Endometrial microvascular endothelial cells (primary cell): Measurements from ENCODE around the gene MAML2. TPM values are rescaled to one million over a fixed set of nuclear protein-coding genes. Genes with fewer than 3 reads are reported as not detected.

Experiments used
- in situ Hi-C: cut with HindIII; loops from 2 replicates; pipeline ENCODE4 v1.10.0; 2017; ENCODE audit warnings: low sequenced_read_pairs, low pct_unique_long_range_greater_than_20kb; ENCODE audit errors: inconsistent ontology term
- total RNA-seq: library from RNA; depleted of rRNA; stranded (reverse); fragments of >200 nt; gene quantifications from one replicate; pipeline ENCODE4 v1.2.3, GENCODE V29; 2015; ENCODE audit errors: inconsistent ontology term

MAML2 gene
- total RNA-seq, 1 donor from 2014 or later = 4.0 TPM

DNA sequence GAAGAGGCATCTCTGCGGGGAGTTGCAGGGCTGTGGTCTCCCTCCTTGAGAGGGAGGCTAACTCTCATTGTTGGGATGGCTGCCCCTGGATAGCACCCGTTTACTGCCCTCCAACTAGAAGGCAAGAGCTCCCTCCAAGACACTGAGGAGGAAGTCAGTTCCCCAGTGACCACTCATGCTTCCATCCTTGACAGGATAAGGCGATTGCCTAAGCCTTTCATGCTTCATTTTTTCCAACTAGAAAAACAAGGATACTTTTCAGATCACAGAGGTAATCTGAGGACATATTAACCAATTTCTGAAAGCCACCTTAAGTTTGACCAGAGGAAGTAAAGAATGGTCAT, 186.6 kb downstream of the MAML2 start:
- in situ Hi-C loops = no loop called here

- in situ Hi-C loops = no loop called here
Observed at GRCh38 chr11:96155627-96156378, 187.2 kb downstream of the MAML2 start.

- in situ Hi-C loops = no loop called here
Observed at GRCh38 chr11:96154802-96155520, 188.0 kb downstream of the MAML2 start.

GRCh38 chr11:96152623-96153022, 190.4 kb downstream of the MAML2 start:
- in situ Hi-C loops = no loop called here

- in situ Hi-C loops = no loop called here
Observed at GRCh38 chr11:96151501-96151900, 191.5 kb downstream of the MAML2 start.

- in situ Hi-C loops = no loop called here
Observed at GRCh38 chr11:96150609-96151008, 192.4 kb downstream of the MAML2 start.

GRCh38 chr11:96149743-96150555, 193.0 kb downstream of the MAML2 start:
- in situ Hi-C loops = no loop called here

- in situ Hi-C loops = no loop called here
Observed at GRCh38 chr11:96147906-96148486, 195.0 kb downstream of the MAML2 start.

DNA sequence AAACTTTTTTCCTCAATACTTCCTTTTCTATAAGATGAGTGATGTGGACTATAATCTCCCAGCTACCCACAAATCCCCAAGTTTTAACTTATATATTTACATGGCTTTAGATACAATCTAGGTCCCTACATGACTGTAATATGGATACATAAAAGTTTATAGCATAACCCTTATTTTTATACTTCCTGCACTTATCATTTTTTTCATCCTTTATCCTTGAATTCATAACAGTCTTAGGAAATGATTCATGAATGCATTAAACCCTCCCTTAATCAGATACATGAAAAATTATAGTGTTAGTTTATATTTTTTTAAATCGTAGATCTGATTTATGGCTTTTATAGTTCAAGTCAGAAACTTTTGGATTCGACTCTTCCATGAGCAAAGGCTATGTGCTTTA, 195.8 kb downstream of the MAML2 start:
- in situ Hi-C loops = no loop called here

- in situ Hi-C loops = no loop called here
Observed at GRCh38 chr11:96146765-96147164, 196.2 kb downstream of the MAML2 start.

DNA sequence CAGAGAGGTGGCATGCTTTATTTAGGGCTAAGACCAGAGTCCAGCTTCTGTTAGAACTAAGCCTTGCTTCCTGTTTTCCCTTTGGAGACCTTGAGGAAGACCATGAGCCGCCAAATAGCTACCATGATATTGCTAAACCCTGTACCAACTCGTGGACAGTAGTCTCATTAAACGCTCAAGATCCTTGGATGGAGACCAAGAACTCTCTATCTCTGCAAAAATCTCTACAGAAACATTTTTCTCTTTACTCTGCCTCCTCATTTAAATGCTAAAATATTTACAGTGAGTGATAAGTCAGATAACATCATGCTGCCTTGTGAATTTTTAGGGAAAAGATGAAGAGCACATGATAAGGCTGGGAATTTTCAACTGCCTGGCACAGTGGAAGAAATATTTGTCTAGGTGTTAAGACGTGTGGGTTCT, 197.8 kb downstream of the MAML2 start:
- in situ Hi-C loops = no loop called here

- in situ Hi-C loops = no loop called here
Observed at GRCh38 chr11:96144553-96144952, 198.4 kb downstream of the MAML2 start.

- in situ Hi-C loops = no loop called here
Observed at GRCh38 chr11:96143041-96143521, 199.9 kb downstream of the MAML2 start.

DNA sequence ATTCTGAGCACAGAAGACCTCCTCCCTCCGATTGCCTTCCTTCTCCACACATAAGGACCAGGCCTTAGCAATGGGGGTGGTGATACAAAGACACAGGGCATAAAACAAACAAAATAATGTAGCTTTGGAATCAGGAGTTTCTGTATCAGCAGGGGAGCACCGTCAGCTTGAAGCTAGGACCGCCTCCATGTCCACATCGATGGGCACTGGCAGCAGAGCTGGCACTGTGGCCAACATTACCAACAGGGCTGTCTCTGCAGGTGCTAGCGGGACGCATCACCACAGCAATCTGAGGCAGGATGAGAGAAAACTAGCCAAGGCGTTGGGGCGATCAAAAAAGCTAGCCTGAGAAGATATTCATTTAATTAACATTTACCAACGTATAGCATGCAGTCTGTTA, 201.4 kb downstream of the MAML2 start:
- in situ Hi-C loops = no loop called here

DNA sequence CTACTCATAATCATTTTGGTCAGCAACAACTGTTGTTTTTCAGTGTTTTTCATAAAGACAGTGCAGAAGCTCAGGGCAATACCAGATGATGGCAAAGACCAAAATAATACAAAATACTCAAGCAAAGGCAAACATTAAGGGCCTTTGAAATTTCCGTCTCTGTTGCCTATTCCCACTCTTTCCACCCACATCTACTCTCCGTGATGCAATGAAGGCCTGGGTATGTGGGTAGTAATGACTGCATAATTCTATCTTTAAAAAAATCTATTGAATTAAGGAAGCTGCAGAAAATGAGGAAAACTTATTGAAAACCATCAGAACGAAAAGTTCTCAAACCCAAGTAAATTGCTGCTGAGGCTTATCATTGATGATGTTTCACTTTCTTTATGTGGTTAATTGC, 203.3 kb downstream of the MAML2 start:
- in situ Hi-C loops = no loop called here

DNA sequence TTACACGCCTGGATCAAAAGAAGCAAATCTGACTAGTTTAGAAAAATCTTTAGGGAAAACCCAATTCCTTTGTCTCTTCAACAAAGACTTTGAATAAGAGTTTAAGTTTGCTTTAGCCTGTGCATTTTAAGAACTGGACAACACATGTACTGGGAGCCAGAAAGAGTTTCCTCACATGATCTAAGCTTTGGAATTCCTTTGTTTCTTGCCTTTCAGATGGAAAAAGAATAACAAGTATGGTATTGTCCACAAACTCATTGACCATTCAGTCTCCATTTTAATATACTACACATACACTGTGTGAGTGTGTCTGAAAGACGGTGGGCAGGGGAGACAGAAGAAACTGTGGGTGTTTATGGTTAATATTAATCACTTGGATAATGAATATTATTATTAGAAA, 205.6 kb downstream of the MAML2 start:
- in situ Hi-C loops = no loop called here

DNA sequence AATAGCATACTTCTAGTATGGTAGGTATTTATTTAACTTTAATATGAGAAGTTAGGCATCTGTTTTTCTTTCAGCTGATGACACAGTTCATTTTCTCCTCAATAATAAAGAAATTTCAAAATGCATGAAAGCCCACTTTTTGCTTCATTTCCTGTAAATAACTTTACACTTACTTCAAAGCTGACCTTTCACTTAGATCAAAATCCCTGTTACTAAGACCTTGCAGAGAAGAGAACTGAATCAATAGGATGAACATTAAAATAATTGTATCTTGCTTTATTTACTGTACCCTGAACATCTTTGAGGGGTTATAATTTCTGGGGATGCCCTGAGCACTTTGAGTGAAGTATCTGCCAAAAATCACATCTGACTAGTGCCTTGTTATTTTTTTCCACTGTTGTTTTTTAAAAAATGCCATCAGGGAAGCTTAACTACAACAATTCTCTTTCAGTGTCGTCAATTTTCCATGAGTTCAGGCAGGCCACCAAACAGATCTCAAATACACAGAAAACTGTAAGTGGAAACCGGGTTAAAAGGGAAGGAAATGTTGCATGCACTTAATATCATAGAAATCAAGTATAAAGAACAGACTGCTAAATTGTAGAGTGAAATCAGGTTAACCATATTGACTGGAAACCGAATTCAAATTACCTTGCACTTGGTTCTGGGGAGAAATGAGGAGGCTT, 206.2 kb downstream of the MAML2 start:
- in situ Hi-C loops = no loop called here

DNA sequence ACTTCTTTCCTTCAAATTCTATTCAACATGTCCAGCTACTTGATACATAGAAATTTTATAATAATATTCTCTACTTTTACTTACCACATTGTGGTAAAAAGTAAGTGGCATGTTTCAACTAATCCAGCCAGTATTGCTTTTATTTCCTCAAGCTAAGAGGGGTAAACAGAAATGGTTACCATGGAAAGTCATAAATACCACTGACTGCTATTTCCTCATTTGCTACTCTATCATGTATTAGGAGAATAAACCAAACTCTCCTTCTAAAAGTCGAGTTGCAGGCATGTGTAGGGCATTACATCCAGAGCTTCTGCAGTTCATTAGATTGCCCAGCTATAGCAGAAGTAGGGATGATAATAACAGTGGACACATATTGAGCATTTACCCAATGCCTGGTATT, 208.4 kb downstream of the MAML2 start:
- in situ Hi-C loops = no loop called here

DNA sequence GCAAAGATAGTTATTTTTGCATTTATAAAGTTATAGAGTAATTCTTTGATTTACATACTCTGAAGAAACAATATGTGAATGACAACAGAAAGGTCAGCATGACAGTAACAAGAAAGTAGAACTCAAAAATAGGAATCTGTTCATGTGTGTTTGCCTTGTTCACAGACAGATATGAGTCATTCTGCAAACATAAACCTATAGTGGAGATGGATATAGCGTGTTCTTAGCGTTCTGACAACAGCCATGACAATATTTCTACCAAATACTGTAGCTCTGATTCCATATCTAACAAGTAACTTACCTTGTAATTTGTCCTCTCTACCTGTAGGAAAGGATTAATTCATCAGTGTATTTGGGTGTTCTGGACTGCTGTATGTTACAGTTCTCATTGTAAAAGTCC, 210.6 kb downstream of the MAML2 start:
- in situ Hi-C loops = no loop called here
